Endothelial cell of umbilical vein (primary cell): Measurements from ENCODE around the gene CTIF. TPM values are rescaled to one million over a fixed set of nuclear protein-coding genes. Genes with fewer than 3 reads are reported as not detected.

ENCODE experiments used
- BruUV-seq: library from RNA; stranded (reverse); fragments of 400-500 nt; replicated peaks from 2 replicates; lab custom pipeline; 2021; lab: Mats Ljungman, UMichigan
- CTCF ChIA-PET: fragments of 300-600, 350-600 bp; sonication (Branson Sonifier 250); formaldehyde crosslinking; loops from one replicate; lab custom pipeline; 2021; ENCODE audit warnings: antibody characterized with exemption, inconsistent platforms; lab: Charles Lee
- POLR2A ChIA-PET: fragments of 300-600, 350-600 bp; sonication (Branson Sonifier 250); formaldehyde crosslinking; loops from one replicate; lab custom pipeline; 2021; ENCODE audit warnings: antibody characterized with exemption, inconsistent platforms; lab: Charles Lee
- DNase-seq: peaks from one replicate; pipeline ENCODE4 v3.0.0-alpha.2; 2011; ENCODE audit warnings: low read depth, low spot score
- FAIRE-seq: peaks from 2 replicates; lab custom pipeline; 2011; peaks lifted over from hg19 to GRCh38; lab: Jason Lieb, UNC
- H2AFZ ChIP-seq: 2 replicates; pipeline ENCODE4 v1.6.0; 2012; ENCODE audit warnings: low read depth, low read length, control low read depth, inconsistent platforms
- H3K27ac ChIP-seq: 2 replicates; pipeline ENCODE4 v1.5.1; 2011; ENCODE audit warnings: low read depth, mild to moderate bottlenecking, control low read depth, low read length, moderate library complexity; ENCODE audit not compliant: insufficient read depth
- H3K27me3 ChIP-seq, 2 experiments: 2 replicates each; pipeline versions ENCODE4 v1.6.0 to v1.6.1; 2011; ENCODE audit warnings: low read length in 2 of 2, mixed read lengths in 1 of 2; ENCODE audit not compliant: control insufficient read depth in 2 of 2, insufficient read depth in 2 of 2
- H3K36me3 ChIP-seq, 2 experiments: 2 replicates in 1 of 2; 3 replicates in 1 of 2; pipeline ENCODE4 v1.5.1; 2011; ENCODE audit warnings: low read length in 2 of 2, mild to moderate bottlenecking in 1 of 2, moderate library complexity in 1 of 2; ENCODE audit not compliant: control insufficient read depth in 2 of 2, insufficient read depth in 2 of 2; ENCODE audit errors: extremely low read depth in 1 of 2
- H3K4me1 ChIP-seq: 3 replicates; pipeline ENCODE4 v1.5.1; 2011; ENCODE audit warnings: mild to moderate bottlenecking, low read length; ENCODE audit not compliant: control insufficient read depth, insufficient read depth; ENCODE audit errors: extremely low read depth
- H3K4me2 ChIP-seq: 2 replicates; pipeline ENCODE4 v1.6.1; 2011; ENCODE audit warnings: low read length, control low read depth, mixed read lengths; ENCODE audit not compliant: insufficient read depth
- H3K4me3 ChIP-seq, 3 experiments: fragments of 200-600 bp in 1 of 3; sonication (generic), shearing (Covaris generic) in 1 of 3; replicated peaks in 1 of 3; 2 replicates each; pipeline ENCODE4 v1.5.1; 2011 to 2016; ENCODE audit warnings: control low read depth in 3 of 3, low read length in 3 of 3, mild to moderate bottlenecking in 2 of 3, inconsistent platforms in 1 of 3, low read depth in 1 of 3, moderate library complexity in 1 of 3; ENCODE audit not compliant: insufficient read depth in 1 of 3
- H3K79me2 ChIP-seq: 2 replicates; pipeline ENCODE4 v1.6.0; 2012; ENCODE audit warnings: low read length, inconsistent platforms; ENCODE audit not compliant: control insufficient read depth, insufficient read depth
- H3K9ac ChIP-seq: replicated peaks from 2 replicates; pipeline ENCODE3; 2011; ENCODE audit warnings: low read length, control low read depth; ENCODE audit not compliant: insufficient read depth; ENCODE audit errors: extremely low read depth
- H3K9me1 ChIP-seq: replicated peaks from 3 replicates; pipeline ENCODE4 v1.6.0; 2011; ENCODE audit warnings: mild to moderate bottlenecking, low read length; ENCODE audit not compliant: control insufficient read depth, insufficient read depth; ENCODE audit errors: extremely low read depth
- H3K9me3 ChIP-seq: replicated peaks from 2 replicates; pipeline ENCODE4 v1.5.1; 2012; ENCODE audit warnings: low read length, inconsistent platforms; ENCODE audit not compliant: control insufficient read depth, insufficient read depth
- H4K20me1 ChIP-seq: replicated peaks from 2 replicates; pipeline ENCODE3; 2011; ENCODE audit warnings: mild to moderate bottlenecking, low read length; ENCODE audit not compliant: control insufficient read depth, insufficient read depth; ENCODE audit errors: extremely low read depth
- EZH2 ChIP-seq: IDR thresholded peaks from 2 replicates; pipeline ENCODE4 v1.6.1; 2012; ENCODE audit warnings: borderline replicate concordance, low read depth, mild to moderate bottlenecking, moderate library complexity, low read length, inconsistent platforms; ENCODE audit not compliant: severe bottlenecking
- FOS ChIP-seq: IDR thresholded peaks from 2 replicates; pipeline ENCODE4 v1.6.1; 2011; ENCODE audit warnings: mild to moderate bottlenecking, low read length, moderate library complexity, borderline replicate concordance; ENCODE audit not compliant: insufficient read depth
- GATA2 ChIP-seq: IDR thresholded peaks from 2 replicates; pipeline ENCODE4 v1.7.0; 2011; ENCODE audit warnings: low read depth, mild to moderate bottlenecking, moderate library complexity, mixed read lengths, low read length; ENCODE audit not compliant: insufficient read length, insufficient read depth
- JUN ChIP-seq: IDR thresholded peaks from 2 replicates; pipeline ENCODE4 v1.6.1; 2011; ENCODE audit warnings: borderline replicate concordance, low read depth; ENCODE audit not compliant: insufficient read length, insufficient read depth
- MYC ChIP-seq: IDR thresholded peaks from one replicate; pipeline ENCODE4 v1.6.1; 2011; ENCODE audit warnings: mild to moderate bottlenecking, low read depth, low read length
- POLR2A ChIP-seq: IDR thresholded peaks from 2 replicates; pipeline ENCODE4 v1.6.1; 2012; ENCODE audit warnings: low read depth, mild to moderate bottlenecking, control low read depth, low read length
- dilution Hi-C: fragments of 300-500 bp; cut with MboI; formaldehyde crosslinking; loops from one replicate; pipeline ENCODE4 v1.15.0; 2019; ENCODE audit warnings: low sequenced_read_pairs; ENCODE audit not compliant: extremely low pct_ligation_motif_present
- intact Hi-C: fragments of 100-400 bp; cut with micrococcal nuclease; formaldehyde crosslinking; loops from one replicate; pipeline ENCODE4 v1.10.0; 2022
- polyA plus RNA-seq, 4 experiments: library from polyadenylated mRNA; depleted of rRNA in 3 of 4; stranded (reverse) in 3 of 4; unstranded in 1 of 4; fragments of >200 nt; gene quantifications; 2 replicates each; pipeline versions ENCODE4 v1.2.1 to v1.2.3, GENCODE V29; 2011 to 2012; ENCODE audit warnings: missing spikeins in 1 of 4
- total RNA-seq: library from RNA; stranded (reverse); gene quantifications from 2 replicates; pipeline ENCODE4 v1.2.3, GENCODE V29; 2021
- TF ChIP-seq, protein P1 (sequence below): IDR thresholded peaks from 2 replicates; pipeline ENCODE4 v1.6.1; 2011; ENCODE audit not compliant: insufficient read depth, insufficient read length
- TF ChIP-seq, protein P2 (sequence below), 2 donors: IDR thresholded peaks; 1 replicate in 1 of 2; 2 replicates in 1 of 2; pipeline ENCODE4 v1.5.1; 2011; ENCODE audit warnings: low read length in 2 of 2, mild to moderate bottlenecking in 2 of 2, moderate library complexity in 2 of 2, control low read depth in 1 of 2, inconsistent platforms in 1 of 2, low read depth in 1 of 2; ENCODE audit not compliant: insufficient read depth in 1 of 2; ENCODE audit errors: extremely low read depth in 1 of 2

CTIF gene
- total and polyA plus RNA-seq, 2 donors (not counting 3 experiments of a cell fraction or from before 2014, with no cell fraction given): 20.9 to 57.7 TPM

DNA sequence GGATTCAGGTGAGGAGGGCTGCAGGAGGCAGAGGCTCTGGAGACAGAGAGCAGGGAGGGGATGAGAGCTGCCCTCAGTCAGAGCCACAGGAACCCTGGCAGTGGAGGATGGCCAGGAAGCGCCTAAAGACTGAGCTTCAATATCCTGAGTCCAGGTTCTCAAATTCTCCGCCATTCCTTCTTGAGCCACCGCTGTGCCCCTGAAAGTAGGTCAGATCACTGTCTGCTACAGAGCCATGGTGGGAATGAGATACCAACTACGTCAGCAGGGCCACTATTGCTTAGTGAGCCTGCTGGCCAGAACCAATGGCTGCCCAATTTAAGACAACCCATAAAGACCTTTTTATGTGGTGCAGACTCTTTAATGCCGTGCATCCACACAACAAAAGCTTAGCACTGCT, 155.5 kb downstream of the CTIF start:
- Histone ChIP-seq H3K9me3 (no peaks in the 10 kb centered on the region), H4K20me1 (no peaks in the 10 kb centered on the region), H3K9ac (no peak overlapping the region), H3K4me1 (peaks cover 22% of the 10 kb centered on the region), H3K4me3 (no peak overlapping the region), H3K9me1 (no peaks in the 10 kb centered on the region), H3K36me3 (no peaks in the 10 kb centered on the region), H3K27me3 (no peaks in the 10 kb centered on the region), H3K4me2 (no peak overlapping the region), H2AFZ (no peak overlapping the region), H3K79me2 (no peaks in the 10 kb centered on the region), H3K27ac (peak overlapping the region; percentile 12)
- DNase-seq: no peak
- no peak for TF ChIP-seq MYC
- TF ChIP-seq JUN: no peak
- TF ChIP-seq GATA2: no peak
- TF ChIP-seq, protein P1, sequence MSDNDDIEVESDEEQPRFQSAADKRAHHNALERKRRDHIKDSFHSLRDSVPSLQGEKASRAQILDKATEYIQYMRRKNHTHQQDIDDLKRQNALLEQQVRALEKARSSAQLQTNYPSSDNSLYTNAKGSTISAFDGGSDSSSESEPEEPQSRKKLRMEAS: no peak
- TF ChIP-seq, protein P2, sequence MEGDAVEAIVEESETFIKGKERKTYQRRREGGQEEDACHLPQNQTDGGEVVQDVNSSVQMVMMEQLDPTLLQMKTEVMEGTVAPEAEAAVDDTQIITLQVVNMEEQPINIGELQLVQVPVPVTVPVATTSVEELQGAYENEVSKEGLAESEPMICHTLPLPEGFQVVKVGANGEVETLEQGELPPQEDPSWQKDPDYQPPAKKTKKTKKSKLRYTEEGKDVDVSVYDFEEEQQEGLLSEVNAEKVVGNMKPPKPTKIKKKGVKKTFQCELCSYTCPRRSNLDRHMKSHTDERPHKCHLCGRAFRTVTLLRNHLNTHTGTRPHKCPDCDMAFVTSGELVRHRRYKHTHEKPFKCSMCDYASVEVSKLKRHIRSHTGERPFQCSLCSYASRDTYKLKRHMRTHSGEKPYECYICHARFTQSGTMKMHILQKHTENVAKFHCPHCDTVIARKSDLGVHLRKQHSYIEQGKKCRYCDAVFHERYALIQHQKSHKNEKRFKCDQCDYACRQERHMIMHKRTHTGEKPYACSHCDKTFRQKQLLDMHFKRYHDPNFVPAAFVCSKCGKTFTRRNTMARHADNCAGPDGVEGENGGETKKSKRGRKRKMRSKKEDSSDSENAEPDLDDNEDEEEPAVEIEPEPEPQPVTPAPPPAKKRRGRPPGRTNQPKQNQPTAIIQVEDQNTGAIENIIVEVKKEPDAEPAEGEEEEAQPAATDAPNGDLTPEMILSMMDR (IDR thresholded peaks at IDR 0.05; ENCODE audit: extremely low read depth in 1 of 2, insufficient read depth in 1 of 2, low read depth in 1 of 2, low read length in 2 of 2): no peak
- no peak for TF ChIP-seq EZH2
- TF ChIP-seq FOS: no peak
- TF ChIP-seq POLR2A: no peak
- ChIA-PET CTCF (interaction anchor here (1.0 kb wide), 1 partner anchor 753 kb away, joined by 3 read pairs; no protein-coding TSS in a partner anchor), POLR2A (no interaction called here)
- dilution Hi-C loops: no loop called here
- intact Hi-C loops: no loop called here
- no TSS peak for BruUV-seq
- no peak for FAIRE-seq
